ENCODE results near the gene FJX1.

FJX1 gene

DNA sequence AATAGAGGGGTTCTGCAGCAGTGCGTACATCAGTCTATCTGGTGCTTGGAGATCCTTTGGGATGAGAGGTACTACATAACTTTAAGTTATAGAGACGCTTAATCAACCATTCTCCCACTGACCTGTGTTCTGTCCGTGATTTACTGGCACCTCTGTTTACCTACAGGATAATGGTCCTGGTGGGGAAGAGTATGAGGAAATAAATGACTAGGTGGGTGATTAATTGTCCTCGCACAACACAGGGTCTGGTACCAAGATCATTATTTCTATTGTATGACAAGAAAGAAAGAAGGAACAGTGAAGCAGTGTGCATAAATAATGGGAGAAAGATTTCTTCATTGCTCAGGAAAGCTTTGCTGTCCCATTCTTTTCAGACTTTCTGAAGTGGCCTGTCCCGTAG is 32.8 kb upstream of the FJX1 start:
- Histone ChIP-seq H3K4me2 (ENCODE audit: low read length) (no peak overlapping the region), H3K4me3 (ENCODE audit: low read length) (no peak overlapping the region), H3K79me2 (ENCODE audit: low read length) (no peaks in the 10 kb centered on the region), H3K4me1 (ENCODE audit: low read length) (0 out of 2 replicates have a peak, but pooled peaks cover 4% of the 10 kb centered on the region), H4K20me1 (ENCODE audit: insufficient read depth, low read length) (no peaks in the 10 kb centered on the region), H3K9me3 (ENCODE audit: insufficient read depth, low read length) (no peaks in the 10 kb centered on the region), H3K36me3 (replicated peaks; ENCODE audit: low read depth, low read length) (no peaks in the 10 kb centered on the region), H3K27me3 (ENCODE audit: low read depth, low read length) (peaks cover 64% of the 10 kb centered on the region), H2AFZ (ENCODE audit: low read depth, low read length) (no peak overlapping the region), H3K27ac (ENCODE audit: low read length) (no peak overlapping the region), H3K9ac (ENCODE audit: low read length) (no peak overlapping the region)
- TF ChIP-seq, protein P1, sequence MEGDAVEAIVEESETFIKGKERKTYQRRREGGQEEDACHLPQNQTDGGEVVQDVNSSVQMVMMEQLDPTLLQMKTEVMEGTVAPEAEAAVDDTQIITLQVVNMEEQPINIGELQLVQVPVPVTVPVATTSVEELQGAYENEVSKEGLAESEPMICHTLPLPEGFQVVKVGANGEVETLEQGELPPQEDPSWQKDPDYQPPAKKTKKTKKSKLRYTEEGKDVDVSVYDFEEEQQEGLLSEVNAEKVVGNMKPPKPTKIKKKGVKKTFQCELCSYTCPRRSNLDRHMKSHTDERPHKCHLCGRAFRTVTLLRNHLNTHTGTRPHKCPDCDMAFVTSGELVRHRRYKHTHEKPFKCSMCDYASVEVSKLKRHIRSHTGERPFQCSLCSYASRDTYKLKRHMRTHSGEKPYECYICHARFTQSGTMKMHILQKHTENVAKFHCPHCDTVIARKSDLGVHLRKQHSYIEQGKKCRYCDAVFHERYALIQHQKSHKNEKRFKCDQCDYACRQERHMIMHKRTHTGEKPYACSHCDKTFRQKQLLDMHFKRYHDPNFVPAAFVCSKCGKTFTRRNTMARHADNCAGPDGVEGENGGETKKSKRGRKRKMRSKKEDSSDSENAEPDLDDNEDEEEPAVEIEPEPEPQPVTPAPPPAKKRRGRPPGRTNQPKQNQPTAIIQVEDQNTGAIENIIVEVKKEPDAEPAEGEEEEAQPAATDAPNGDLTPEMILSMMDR (IDR thresholded peaks at IDR 0.05; ENCODE audit: low read depth, low read length): no peak
- no peak for TF ChIP-seq EZH2phosphoT487 (IDR thresholded peaks at IDR 0.05; ENCODE audit: low read depth)

GRCh38 chr11:35586222-35586621 is 32.0 kb upstream of the FJX1 start:
- no peak overlapping the region for H3K4me2 ChIP-seq (ENCODE audit: low read length)
- TF ChIP-seq, protein P1 (IDR thresholded peaks at IDR 0.05; ENCODE audit: low read depth, low read length): no peak
- no peak for TF ChIP-seq EZH2phosphoT487 (IDR thresholded peaks at IDR 0.05; ENCODE audit: low read depth)
- H3K36me3 ChIP-seq (replicated peaks; ENCODE audit: low read depth, low read length): no peaks in the 10 kb centered on the region
- no peaks in the 10 kb centered on the region for H3K9me3 ChIP-seq (ENCODE audit: insufficient read depth, low read length)
- no peak overlapping the region for H2AFZ ChIP-seq (ENCODE audit: low read depth, low read length)
- H3K4me1 ChIP-seq (ENCODE audit: low read length): 0 out of 2 replicates have a peak, but pooled peaks cover 4% of the 10 kb centered on the region
- no peak overlapping the region for H3K4me3 ChIP-seq (ENCODE audit: low read length)
- H3K27me3 ChIP-seq (ENCODE audit: low read depth, low read length): peaks cover 64% of the 10 kb centered on the region
- no peak overlapping the region for H3K9ac ChIP-seq (ENCODE audit: low read length)
- no peaks in the 10 kb centered on the region for H4K20me1 ChIP-seq (ENCODE audit: insufficient read depth, low read length)
- no peaks in the 10 kb centered on the region for H3K79me2 ChIP-seq (ENCODE audit: low read length)
- no peak overlapping the region for H3K27ac ChIP-seq (ENCODE audit: low read length)

DNA sequence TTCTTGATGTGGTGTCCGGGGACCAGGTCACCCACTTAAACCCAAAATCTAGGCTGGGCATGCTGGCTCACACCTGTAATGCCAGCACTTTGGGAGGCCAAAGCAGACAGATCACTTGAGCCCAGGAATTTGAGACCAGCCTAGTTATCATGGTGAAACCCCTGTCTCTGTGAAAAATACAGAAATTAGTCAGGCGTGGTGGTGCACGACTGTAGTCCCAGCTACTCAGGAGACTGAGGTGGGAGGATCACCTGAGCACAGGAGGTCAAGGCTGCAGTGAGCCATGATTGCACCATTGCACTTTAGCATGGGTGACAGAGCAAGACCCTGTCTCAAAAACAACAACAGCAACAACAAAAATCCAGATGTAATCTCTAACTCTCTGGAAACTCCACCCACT is 30.3 kb upstream of the FJX1 start:
- TF ChIP-seq EZH2phosphoT487 (IDR thresholded peaks at IDR 0.05; ENCODE audit: low read depth): no peak
- TF ChIP-seq, protein P1 (IDR thresholded peaks at IDR 0.05; ENCODE audit: low read depth, low read length): no peak
- no peaks in the 10 kb centered on the region for H3K79me2 ChIP-seq (ENCODE audit: low read length)
- 0 out of 2 replicates have a peak, but pooled peaks cover 4% of the 10 kb centered on the region for H3K4me1 ChIP-seq (ENCODE audit: low read length)
- no peaks in the 10 kb centered on the region for H4K20me1 ChIP-seq (ENCODE audit: insufficient read depth, low read length)
- H3K36me3 ChIP-seq (replicated peaks; ENCODE audit: low read depth, low read length): no peaks in the 10 kb centered on the region
- no peak overlapping the region for H2AFZ ChIP-seq (ENCODE audit: low read depth, low read length)
- no peaks in the 10 kb centered on the region for H3K9me3 ChIP-seq (ENCODE audit: insufficient read depth, low read length)
- no peak overlapping the region for H3K27ac ChIP-seq (ENCODE audit: low read length)
- no peak overlapping the region for H3K4me2 ChIP-seq (ENCODE audit: low read length)
- no peak overlapping the region for H3K9ac ChIP-seq (ENCODE audit: low read length)
- no peak overlapping the region for H3K4me3 ChIP-seq (ENCODE audit: low read length)
- peaks cover 53% of the 10 kb centered on the region for H3K27me3 ChIP-seq (ENCODE audit: low read depth, low read length)

- no peak overlapping the region for H3K27ac ChIP-seq (ENCODE audit: low read length)
- 0 out of 2 replicates have a peak, but pooled peaks cover 4% of the 10 kb centered on the region for H3K4me1 ChIP-seq (ENCODE audit: low read length)
- H3K79me2 ChIP-seq (ENCODE audit: low read length): no peaks in the 10 kb centered on the region
- H3K36me3 ChIP-seq (replicated peaks; ENCODE audit: low read depth, low read length): no peaks in the 10 kb centered on the region
- H3K27me3 ChIP-seq (ENCODE audit: low read depth, low read length): peaks cover 46% of the 10 kb centered on the region
- no peaks in the 10 kb centered on the region for H4K20me1 ChIP-seq (ENCODE audit: insufficient read depth, low read length)
- no peak overlapping the region for H2AFZ ChIP-seq (ENCODE audit: low read depth, low read length)
- H3K9me3 ChIP-seq (ENCODE audit: insufficient read depth, low read length): no peaks in the 10 kb centered on the region
- no peak overlapping the region for H3K4me2 ChIP-seq (ENCODE audit: low read length)
- no peak overlapping the region for H3K4me3 ChIP-seq (ENCODE audit: low read length)
- H3K9ac ChIP-seq (ENCODE audit: low read length): no peak overlapping the region
- TF ChIP-seq, protein P1 (IDR thresholded peaks at IDR 0.05; ENCODE audit: low read depth, low read length): no peak
- no peak for TF ChIP-seq EZH2phosphoT487 (IDR thresholded peaks at IDR 0.05; ENCODE audit: low read depth)
Measured at GRCh38 chr11:35588627-35589026, 29.6 kb upstream of the FJX1 start.
